ENCODE results near the gene CSNK1E.

CSNK1E gene

DNA sequence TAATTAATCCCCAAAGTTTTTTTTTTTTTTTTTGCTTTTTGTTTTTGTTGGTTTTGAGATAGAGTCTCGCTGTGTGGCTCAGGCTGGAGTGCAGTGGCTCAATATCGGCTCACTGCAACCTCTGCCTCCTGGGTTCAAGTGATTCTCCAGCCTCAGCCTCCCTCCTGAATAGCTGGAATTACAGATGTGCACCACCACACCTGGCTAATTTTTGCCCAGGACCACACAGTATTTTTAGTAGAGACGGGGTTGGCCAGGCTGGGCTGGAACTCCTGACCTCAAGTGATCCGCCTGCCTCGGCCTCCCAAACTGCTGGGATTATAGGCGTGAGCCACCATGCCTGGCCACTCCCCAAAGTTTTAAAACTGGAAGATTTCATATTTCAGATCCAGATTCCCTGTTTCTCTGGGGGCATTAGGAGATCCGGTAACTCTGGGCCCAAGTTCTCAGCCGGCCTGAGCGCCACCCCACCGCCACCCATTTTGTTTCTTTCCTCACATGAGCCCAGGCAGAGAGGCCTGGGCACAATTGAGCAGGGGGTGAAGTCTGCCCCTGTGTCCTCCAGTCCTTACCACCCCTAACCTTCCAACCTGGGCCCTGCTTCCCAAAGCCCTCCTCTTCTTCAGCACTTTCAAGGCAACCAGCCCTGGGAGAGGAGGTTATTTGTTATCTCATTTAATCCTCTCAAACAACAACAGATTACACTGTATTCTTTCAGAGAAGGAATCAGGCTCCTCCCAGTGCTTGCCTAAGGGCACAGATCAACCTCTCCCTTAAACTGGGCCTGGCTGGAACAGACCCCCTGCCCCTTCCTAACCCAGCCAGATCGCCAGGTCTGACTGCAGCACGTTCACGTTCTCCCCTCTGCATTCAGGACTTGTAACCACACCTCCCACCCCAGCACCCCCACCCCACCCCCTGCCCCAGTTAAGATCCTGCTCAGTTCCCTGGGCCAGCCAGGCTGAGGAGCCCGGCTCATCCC lies 1.9 kb upstream of the CSNK1E start:
- TF ChIP-seq, protein P1, sequence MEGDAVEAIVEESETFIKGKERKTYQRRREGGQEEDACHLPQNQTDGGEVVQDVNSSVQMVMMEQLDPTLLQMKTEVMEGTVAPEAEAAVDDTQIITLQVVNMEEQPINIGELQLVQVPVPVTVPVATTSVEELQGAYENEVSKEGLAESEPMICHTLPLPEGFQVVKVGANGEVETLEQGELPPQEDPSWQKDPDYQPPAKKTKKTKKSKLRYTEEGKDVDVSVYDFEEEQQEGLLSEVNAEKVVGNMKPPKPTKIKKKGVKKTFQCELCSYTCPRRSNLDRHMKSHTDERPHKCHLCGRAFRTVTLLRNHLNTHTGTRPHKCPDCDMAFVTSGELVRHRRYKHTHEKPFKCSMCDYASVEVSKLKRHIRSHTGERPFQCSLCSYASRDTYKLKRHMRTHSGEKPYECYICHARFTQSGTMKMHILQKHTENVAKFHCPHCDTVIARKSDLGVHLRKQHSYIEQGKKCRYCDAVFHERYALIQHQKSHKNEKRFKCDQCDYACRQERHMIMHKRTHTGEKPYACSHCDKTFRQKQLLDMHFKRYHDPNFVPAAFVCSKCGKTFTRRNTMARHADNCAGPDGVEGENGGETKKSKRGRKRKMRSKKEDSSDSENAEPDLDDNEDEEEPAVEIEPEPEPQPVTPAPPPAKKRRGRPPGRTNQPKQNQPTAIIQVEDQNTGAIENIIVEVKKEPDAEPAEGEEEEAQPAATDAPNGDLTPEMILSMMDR (IDR thresholded peaks at IDR 0.05; ENCODE audit: insufficient read depth, missing control alignments): no peak
- FAIRE-seq: no peak
- no peak for DNase-seq (ENCODE audit: insufficient read length, low spot score)

DNA sequence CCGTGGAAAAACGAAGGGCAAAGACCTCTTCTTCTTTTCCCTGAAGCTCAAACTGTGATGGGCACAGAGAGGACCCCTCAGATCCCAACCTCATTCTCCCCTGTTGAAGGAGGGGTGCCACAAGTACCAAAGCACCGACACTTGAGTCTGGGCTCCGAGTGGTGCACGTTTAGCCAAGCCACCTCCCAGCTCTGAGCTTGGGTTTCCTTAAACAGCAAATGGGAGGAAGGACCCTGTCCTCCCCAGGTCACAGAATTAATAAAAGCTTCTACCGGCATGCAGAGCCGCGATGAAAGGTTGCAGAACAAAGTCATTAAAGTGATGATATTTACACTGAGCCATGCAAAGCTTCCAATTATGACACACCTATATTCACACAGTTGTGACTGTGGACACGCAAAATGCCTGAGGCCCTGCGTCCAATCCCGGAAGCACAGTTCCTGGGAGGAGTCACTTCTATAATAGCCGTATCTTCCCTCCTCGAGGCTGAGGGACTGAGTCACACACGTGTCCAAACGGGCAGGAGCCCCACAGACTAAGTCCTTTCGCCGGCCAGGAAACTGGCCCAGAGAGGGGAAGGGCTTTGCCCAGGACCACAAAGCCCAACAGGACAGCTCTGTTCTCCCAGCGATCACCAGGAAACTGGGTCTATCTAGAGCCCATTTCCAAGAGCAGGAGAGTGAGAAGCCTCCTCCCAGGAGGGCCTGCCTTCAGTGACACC lies 922 bp upstream of the CSNK1E start:
- TF ChIP-seq, protein P1 (IDR thresholded peaks at IDR 0.05; ENCODE audit: insufficient read depth, missing control alignments): no peak
- FAIRE-seq: no peak
- DNase-seq (ENCODE audit: insufficient read length, low spot score): no peak

DNA sequence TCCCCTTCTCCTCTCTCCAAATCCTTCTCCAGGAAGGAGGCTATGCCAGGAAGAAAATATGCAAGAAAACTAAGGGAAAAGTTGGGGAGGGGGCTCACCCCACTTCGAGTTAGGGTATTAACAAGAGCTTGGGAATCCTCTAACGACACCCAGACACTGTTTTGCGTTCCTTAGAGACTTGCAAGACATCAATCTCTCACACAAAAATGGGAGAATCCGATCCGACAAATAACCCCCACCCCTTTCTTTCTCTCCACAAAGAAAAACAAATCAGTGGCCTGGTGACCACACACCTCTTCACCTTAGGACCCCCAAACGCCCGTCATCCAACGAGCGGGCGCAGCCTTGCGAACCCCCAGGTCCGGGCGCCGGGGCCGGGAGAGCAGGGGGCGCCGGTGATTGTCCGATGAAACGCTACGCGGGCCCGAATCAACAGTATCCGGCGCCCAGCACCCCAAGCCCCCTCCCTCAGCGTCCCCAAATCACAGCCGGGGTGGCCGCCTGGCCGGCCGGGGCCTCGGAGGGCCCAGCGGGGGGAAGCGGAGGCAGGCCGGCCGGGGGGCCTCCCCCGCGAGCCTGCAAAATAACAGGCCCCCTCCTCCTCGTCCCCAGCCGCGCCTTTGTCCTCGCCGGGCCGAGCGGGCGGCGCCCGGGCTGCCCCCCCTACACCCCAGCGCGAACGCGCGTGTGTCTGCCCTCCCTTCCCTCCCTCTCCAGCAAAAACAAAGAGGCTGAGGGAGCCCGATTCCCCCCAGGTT lies 690 bp downstream of the CSNK1E start:
- FAIRE-seq (no peak), DNase-seq (ENCODE audit: insufficient read length, low spot score) (no peak)
- TF ChIP-seq, protein P1 (IDR thresholded peaks at IDR 0.05; ENCODE audit: insufficient read depth, missing control alignments): no peak

DNA sequence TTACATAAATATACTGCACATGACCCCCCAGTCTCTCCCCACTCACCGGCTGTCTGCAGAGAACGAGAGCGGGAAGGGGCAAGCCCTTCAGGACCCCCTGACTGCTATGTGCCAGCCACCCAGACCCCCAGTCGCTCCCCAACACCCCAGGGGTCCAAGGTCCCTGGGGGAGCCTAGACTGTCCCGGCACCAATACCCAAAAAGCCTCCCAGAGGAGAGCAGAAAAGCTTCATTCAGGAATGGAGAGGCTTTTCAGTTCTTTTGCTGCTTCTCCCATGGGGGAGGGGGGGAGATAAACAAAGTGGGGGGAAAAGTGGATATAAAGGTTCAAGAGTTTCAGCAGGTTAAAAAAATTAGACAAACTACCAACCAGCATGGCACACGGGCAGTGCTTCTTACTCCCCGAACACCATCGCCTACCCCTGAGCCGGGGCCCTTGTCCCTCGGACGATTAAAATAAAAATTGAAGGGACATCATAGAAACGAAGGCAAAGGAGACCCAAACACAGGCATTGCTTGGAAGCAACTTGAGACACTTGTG lies 1.3 kb downstream of the CSNK1E start:
- TF ChIP-seq, protein P1 (IDR thresholded peaks at IDR 0.05; ENCODE audit: insufficient read depth, missing control alignments): no peak
- no peak for FAIRE-seq
- DNase-seq (ENCODE audit: insufficient read length, low spot score): no peak

DNA sequence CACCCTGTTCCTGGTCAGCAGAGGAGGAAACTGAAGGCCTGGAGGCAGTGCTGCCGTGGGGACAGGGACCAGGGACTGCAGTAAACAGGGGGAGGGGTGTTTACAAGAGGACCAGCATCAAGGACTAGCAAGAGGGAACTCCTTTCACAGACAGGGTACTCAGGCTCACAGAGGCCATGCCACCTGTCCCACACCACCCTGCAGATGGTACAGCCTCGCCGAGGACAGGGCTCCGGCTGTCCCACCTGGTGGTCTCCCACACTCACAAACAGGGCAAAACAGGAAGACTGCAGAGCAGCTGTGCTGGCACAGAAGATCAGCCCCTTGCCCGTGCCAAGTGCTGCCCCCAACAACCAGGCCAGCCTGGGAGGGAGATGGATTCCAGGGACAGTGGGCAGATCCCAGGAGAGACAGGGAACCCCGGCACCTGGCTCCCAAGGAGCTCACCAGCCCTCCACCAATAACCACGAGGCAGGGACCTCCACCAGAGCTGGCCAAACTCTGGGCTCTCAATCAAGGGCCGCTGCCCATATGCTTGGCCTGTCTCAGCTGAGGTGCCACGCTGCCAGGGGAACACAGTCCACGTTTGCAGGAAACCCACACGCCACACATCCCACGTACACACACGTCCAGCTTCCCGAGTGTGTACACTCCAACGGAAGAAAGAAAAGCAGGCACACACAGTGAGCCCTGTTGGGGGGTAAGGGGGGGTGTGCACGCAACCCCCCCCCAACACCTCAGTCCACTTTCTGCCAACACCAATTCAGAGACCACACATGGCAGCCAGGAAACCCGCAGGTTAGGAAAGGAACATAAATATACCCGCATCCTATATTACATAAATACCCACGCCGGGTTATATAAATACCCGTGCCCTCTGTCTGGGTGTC lies 2.1 kb downstream of the CSNK1E start:
- no peak for DNase-seq (ENCODE audit: insufficient read length, low spot score)
- TF ChIP-seq, protein P1 (IDR thresholded peaks at IDR 0.05; ENCODE audit: insufficient read depth, missing control alignments): no peak
- no peak for FAIRE-seq

All from D721Med (cell line).